GM12875 (cell line): Measurements from ENCODE around the gene ADK.

Experiments
- H3K4me3 ChIP-seq: one replicate; pipeline ENCODE4 v1.5.1; 2011; ENCODE audit warnings: low read depth, low read length, control low read depth
- CTCF ChIP-seq: IDR thresholded peaks from 2 replicates; pipeline ENCODE4 v1.5.1; 2011; ENCODE audit warnings: low read depth, mild to moderate bottlenecking, control low read depth, inconsistent platforms, low read length, moderate library complexity, borderline replicate concordance; ENCODE audit not compliant: insufficient read depth

ADK gene

GRCh38 chr10:74708246-74708645 lies 557.2 kb downstream of the ADK start:
- no peak overlapping the region for H3K4me3 ChIP-seq
- no peak for TF ChIP-seq CTCF

- no peak overlapping the region for H3K4me3 ChIP-seq
- no peak for TF ChIP-seq CTCF
Observed at GRCh38 chr10:74718208-74718607, 567.2 kb downstream of the ADK start.

- TF ChIP-seq CTCF = no peak
- no peak overlapping the region for H3K4me3 ChIP-seq
Observed at GRCh38 chr10:74728225-74728624, 577.2 kb downstream of the ADK start.

- TF ChIP-seq CTCF = no peak
- no peak overlapping the region for H3K4me3 ChIP-seq
Observed at GRCh38 chr10:74730246-74730645, 579.2 kb downstream of the ADK start.

GRCh38 chr10:74733612-74734011 lies 582.6 kb downstream of the ADK start:
- TF ChIP-seq CTCF = no peak

GRCh38 chr10:74736029-74736428 lies 585.0 kb downstream of the ADK start:
- no peak for TF ChIP-seq CTCF
- no peak overlapping the region for H3K4me3 ChIP-seq

More at GRCh38 chr10:74733612-74734011, 582.6 kb downstream of the ADK start:
- H3K4me3 ChIP-seq = no peak overlapping the region

GRCh38 chr10:74738052-74738451 lies 587.0 kb downstream of the ADK start:
- no peak overlapping the region for H3K4me3 ChIP-seq
- peak; percentile 42; the same call in 1 of the 2 replicates for TF ChIP-seq CTCF
